Activated CD4-positive, alpha-beta memory T cell treated with anti-CD3 and anti-CD28 coated beads, Interleukin-2, amount 10 ng/mL, durations not matched to agents 7 days and 5 days (primary cell): Measurements from ENCODE around the gene PPFIA3. TPM values are rescaled to one million over a fixed set of nuclear protein-coding genes. Genes with fewer than 3 reads are reported as not detected.

ENCODE experiments used
- CTCF ChIA-PET: fragments of 350-600 bp; sonication (Branson Sonifier 250); formaldehyde crosslinking; loops from one replicate; lab custom pipeline; 2021; ENCODE audit warnings: antibody characterized with exemption, inconsistent platforms; lab: Charles Lee
- POLR2A ChIA-PET: fragments of 350-600 bp; sonication (Branson Sonifier 250); formaldehyde crosslinking; loops from one replicate; lab custom pipeline; 2021; ENCODE audit warnings: antibody characterized with exemption; lab: Charles Lee
- DNase-seq: peaks from one replicate; pipeline ENCODE4 v3.0.0-alpha.2; 2020
- H3K27ac Mint-ChIP-seq: one replicate; pipeline ENCODE4 v1.8.0; 2021; ENCODE audit warnings: mild to moderate bottlenecking, mixed read lengths
- H3K27me3 Mint-ChIP-seq: one replicate; pipeline ENCODE4 v1.8.0; 2021; ENCODE audit warnings: mixed read lengths
- H3K36me3 Mint-ChIP-seq: one replicate; pipeline ENCODE4 v1.8.0; 2021; ENCODE audit warnings: low read depth, mixed read lengths
- H3K4me1 Mint-ChIP-seq: one replicate; pipeline ENCODE4 v1.8.0; 2021; ENCODE audit warnings: mixed read lengths
- H3K4me3 Mint-ChIP-seq: one replicate; pipeline ENCODE4 v1.8.0; 2021; ENCODE audit warnings: mild to moderate bottlenecking, mixed read lengths
- H3K9me3 Mint-ChIP-seq: one replicate; pipeline ENCODE4 v1.8.0; 2021; ENCODE audit warnings: mixed read lengths
- total RNA-seq, 2 experiments: library from RNA; stranded (reverse); gene quantifications; one replicate each; pipeline ENCODE4 v1.2.3, GENCODE V29; 2021

Gene PPFIA3
- total RNA-seq, 2 experiments from 2014 or later: 2.6 TPM

DNA sequence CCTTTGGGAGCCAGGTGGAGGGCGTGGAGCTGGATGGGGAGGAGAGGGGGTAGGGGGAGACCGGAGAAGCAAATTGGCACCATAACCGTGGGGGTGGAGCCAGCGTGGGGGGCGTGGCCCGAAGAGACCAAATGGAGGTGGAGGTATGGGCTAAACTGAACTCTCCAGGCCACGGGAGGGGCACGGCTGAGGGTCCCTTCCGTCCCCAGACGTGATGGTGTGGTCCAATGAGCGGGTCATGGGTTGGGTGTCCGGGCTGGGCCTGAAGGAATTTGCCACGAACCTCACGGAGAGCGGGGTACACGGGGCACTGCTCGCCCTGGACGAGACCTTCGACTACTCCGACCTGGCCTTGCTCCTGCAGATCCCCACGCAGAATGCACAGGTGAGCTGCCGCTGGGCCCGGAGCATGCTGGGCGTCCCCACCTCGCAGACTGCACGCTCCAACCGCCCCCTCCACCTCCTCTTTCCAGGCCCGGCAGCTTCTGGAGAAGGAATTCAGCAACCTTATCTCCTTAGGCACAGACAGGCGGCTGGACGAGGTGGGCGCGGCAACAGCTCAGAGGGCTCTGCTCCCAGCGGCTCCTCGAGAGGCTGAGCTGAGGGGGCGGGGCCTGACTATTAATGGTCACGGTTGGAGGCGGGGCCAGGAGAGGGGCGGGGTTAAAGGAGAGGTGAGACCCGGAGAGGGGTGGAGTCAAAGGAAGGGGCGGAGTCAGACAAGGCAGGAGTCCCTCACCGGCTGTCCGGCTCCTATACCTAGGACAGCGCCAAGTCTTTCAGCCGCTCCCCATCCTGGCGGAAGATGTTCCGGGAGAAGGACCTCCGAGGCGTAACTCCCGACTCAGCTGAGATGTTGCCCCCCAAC, 29.7 kb downstream of the PPFIA3 start:
- H3K9me3 Mint-ChIP-seq: no peaks in the 10 kb centered on the region
- peak; percentile 86 for DNase-seq
- CTCF ChIA-PET: interaction anchor here (1.0 to 1.2 kb wide), 2 partner anchors 35 to 156 kb away, joined by 3 to 4 read pairs; partner anchors contain the start of genes GYS1, LIN7B and RUVBL2
- H3K27ac Mint-ChIP-seq: no peak overlapping the region
- H3K27me3 Mint-ChIP-seq: peaks cover 56% of the 10 kb centered on the region
- H3K36me3 Mint-ChIP-seq: no peaks in the 10 kb centered on the region
- H3K4me3 Mint-ChIP-seq: peak overlapping the region; percentile 56
- peaks cover 41% of the 10 kb centered on the region for H3K4me1 Mint-ChIP-seq
- POLR2A ChIA-PET: interaction anchor here (0.5 to 1.3 kb wide), 4 partner anchors 19 to 758 kb away, joined by 3 to 4 read pairs (median 4); partner anchors contain the start of genes KDELR1 and LIN7B

DNA sequence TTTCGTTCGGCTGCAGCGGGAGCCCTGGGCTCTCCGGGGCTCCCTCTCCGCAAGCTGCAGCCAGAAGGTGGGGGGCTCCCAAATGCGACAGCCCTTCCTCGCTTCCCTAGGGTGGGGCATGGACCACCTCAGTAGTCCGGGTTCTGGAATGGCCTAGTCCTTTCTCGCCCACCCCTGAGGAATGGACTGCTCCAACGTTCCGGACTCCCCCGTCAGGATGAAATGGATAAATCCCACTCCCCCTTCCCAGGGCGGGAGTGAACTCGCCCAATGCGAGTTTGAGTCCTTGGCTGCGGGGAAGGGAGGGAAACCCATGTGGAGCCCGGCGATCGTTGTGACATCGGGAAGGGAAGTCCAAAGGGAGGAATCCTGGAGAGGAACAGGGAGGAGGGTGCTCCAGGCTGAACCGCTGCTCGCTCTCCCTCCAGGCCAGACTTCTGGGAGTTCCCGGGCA, 30.3 kb downstream of the PPFIA3 start:
- DNase-seq: no peak
- Mint-ChIP-seq H3K36me3 (no peaks in the 10 kb centered on the region), H3K4me1 (peaks cover 41% of the 10 kb centered on the region), H3K4me3 (peak overlapping the region; percentile 70), H3K27me3 (peaks cover 62% of the 10 kb centered on the region), H3K9me3 (no peaks in the 10 kb centered on the region), H3K27ac (no peak overlapping the region)
- POLR2A ChIA-PET: interaction anchor here (0.5 to 1.3 kb wide), 3 partner anchors 21 to 759 kb away, joined by 3 to 4 read pairs (median 4); partner anchors contain the start of genes KDELR1 and LIN7B
- CTCF ChIA-PET: interaction anchor here (1.0 to 1.2 kb wide), 2 partner anchors 35 to 156 kb away, joined by 3 to 4 read pairs; partner anchors contain the start of genes GYS1, LIN7B and RUVBL2

DNA sequence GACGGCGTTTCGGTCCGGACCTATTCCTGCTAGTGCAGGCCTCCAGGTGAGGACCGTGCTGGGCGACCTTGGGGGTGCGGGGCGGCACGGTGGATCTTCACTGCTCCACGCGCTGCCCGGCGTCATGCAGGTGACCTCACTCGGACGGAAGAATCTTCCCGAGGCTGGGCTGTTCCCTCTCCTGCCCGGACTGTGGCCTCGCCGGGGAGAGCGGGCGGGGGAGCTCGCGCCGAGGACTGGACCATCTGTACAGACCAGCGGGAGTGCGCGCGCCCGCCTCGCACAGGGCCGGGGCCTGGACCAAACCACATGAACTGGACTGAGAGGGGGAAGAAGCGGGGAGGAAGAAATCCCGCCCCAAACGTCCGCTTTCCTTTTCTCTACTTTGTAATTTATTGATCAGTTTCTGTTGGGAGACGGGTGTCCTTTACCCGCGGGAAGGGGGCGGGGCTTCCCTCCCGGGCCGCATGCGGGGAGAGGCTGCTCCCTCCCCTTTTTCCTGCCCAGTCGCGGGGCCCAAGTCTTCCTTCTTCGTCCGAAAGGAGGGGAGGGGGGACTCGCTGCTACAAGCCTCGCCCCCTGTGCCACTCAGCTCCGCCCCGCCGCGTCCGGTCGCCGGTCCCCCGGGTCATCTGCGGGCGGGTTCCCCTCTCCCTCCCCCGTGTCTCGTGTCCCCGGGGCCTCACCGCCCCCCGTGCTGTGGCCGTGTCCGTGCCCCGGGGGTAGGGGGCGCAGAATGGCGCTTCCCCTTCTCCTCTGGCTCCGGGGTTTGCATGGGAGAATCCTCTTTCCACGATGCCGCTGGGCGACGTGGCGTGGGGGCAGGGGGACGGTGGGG, 31.0 kb downstream of the PPFIA3 start:
- POLR2A ChIA-PET: interaction anchor here (1.2 to 1.3 kb wide), 2 partner anchors 22 to 36 kb away, joined by 4 read pairs; partner anchors contain the start of gene LIN7B

DNA sequence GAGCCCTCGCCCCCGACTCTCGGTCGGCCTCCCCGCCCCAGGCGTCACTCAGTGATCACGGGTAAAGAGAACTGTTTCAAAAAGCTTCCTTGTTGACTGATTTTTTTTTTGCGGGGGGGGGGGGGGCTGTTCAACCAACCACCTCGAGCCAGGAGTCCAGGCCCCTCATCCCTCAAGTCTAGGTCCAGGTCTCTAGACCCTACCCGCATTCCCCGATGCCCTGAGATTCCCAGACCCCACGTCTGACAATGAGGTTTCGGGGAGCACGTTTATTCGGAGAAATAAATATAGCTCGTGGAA, 31.6 kb downstream of the PPFIA3 start:
- ChIA-PET CTCF (interaction anchor here (0.6 to 2.2 kb wide), 4 partner anchors 24 to 157 kb away, joined by 3 to 6 read pairs (median 6); partner anchors contain the start of genes GYS1 and RUVBL2), POLR2A (no interaction called here)
- no peak for DNase-seq
- Mint-ChIP-seq H3K4me3 (no peak overlapping the region), H3K9me3 (no peaks in the 10 kb centered on the region), H3K27me3 (peaks cover 66% of the 10 kb centered on the region), H3K36me3 (no peaks in the 10 kb centered on the region), H3K27ac (no peak overlapping the region), H3K4me1 (peaks cover 33% of the 10 kb centered on the region)

More for the DNA sequence above, 31.0 kb downstream of the PPFIA3 start:
- CTCF ChIA-PET: interaction anchor here (0.6 to 2.2 kb wide), 4 partner anchors 23 to 157 kb away, joined by 3 to 6 read pairs (median 6); partner anchors contain the start of genes GYS1 and RUVBL2
- peak; percentile 56 for DNase-seq
- H3K9me3 Mint-ChIP-seq: no peaks in the 10 kb centered on the region
- H3K27ac Mint-ChIP-seq: no peak overlapping the region
- peak overlapping the region; percentile 70 for H3K4me3 Mint-ChIP-seq
- H3K4me1 Mint-ChIP-seq: peaks cover 38% of the 10 kb centered on the region
- no peaks in the 10 kb centered on the region for H3K36me3 Mint-ChIP-seq
- H3K27me3 Mint-ChIP-seq: peaks cover 64% of the 10 kb centered on the region

- no peaks in the 10 kb centered on the region for H3K9me3 Mint-ChIP-seq
- H3K4me1 Mint-ChIP-seq: peaks cover 33% of the 10 kb centered on the region
- peak; percentile 33 for DNase-seq
- no peak overlapping the region for H3K4me3 Mint-ChIP-seq
- CTCF ChIA-PET: interaction anchor here (0.6 to 2.2 kb wide), 4 partner anchors 24 to 158 kb away, joined by 3 to 6 read pairs (median 6); partner anchors contain the start of genes GYS1 and RUVBL2
- H3K27ac Mint-ChIP-seq: no peak overlapping the region
- no peaks in the 10 kb centered on the region for H3K36me3 Mint-ChIP-seq
- POLR2A ChIA-PET: no interaction called here
- peaks cover 67% of the 10 kb centered on the region for H3K27me3 Mint-ChIP-seq
Measured at GRCh38 chr19:49151267-49152118, 32.1 kb downstream of the PPFIA3 start.

GRCh38 chr19:49152119-49152550, 32.8 kb downstream of the PPFIA3 start:
- ChIA-PET POLR2A (no interaction called here), CTCF (interaction anchor here (2.2 kb wide), 1 partner anchor 55 kb away, joined by 6 read pairs; no protein-coding TSS in a partner anchor)
- H3K9me3 Mint-ChIP-seq: no peaks in the 10 kb centered on the region
- no peak for DNase-seq
- no peak overlapping the region for H3K4me3 Mint-ChIP-seq
- H3K36me3 Mint-ChIP-seq: no peaks in the 10 kb centered on the region
- H3K27me3 Mint-ChIP-seq: peaks cover 64% of the 10 kb centered on the region
- peaks cover 33% of the 10 kb centered on the region for H3K4me1 Mint-ChIP-seq
- H3K27ac Mint-ChIP-seq: no peak overlapping the region

GRCh38 chr19:49153167-49153809, 33.9 kb downstream of the PPFIA3 start:
- CTCF ChIA-PET: interaction anchor here (0.6 kb wide), 1 partner anchor 22 kb away, joined by 5 read pairs; no protein-coding TSS in a partner anchor
- Mint-ChIP-seq H3K4me3 (no peak overlapping the region), H3K9me3 (no peaks in the 10 kb centered on the region), H3K4me1 (peaks cover 36% of the 10 kb centered on the region), H3K27me3 (peaks cover 63% of the 10 kb centered on the region), H3K36me3 (no peaks in the 10 kb centered on the region), H3K27ac (no peak overlapping the region)
- DNase-seq: no peak
- POLR2A ChIA-PET: no interaction called here

DNA sequence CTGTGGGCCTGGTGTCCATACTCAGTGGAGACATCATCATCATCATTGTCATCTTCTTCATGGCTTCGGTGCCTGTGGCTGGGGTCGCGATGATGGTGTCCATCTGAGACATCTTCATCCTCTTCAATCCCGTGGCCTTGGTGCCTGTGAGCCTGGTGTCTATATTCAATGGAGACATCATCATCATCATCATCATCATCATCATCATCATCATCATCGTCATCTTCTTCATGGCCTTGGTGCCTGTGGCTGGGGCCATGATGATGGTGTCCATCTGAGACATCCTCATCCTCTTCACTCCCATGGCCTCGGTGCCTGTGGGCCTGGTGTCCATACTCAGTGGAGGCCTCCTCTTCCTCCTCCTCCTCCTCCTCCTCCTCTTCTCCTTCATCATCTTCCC, 34.9 kb downstream of the PPFIA3 start:
- H3K27ac Mint-ChIP-seq: no peak overlapping the region
- H3K36me3 Mint-ChIP-seq: no peaks in the 10 kb centered on the region
- H3K4me1 Mint-ChIP-seq: peaks cover 31% of the 10 kb centered on the region
- CTCF ChIA-PET: no interaction called here
- POLR2A ChIA-PET: no interaction called here
- DNase-seq: no peak
- H3K27me3 Mint-ChIP-seq: peaks cover 59% of the 10 kb centered on the region
- H3K4me3 Mint-ChIP-seq: no peak overlapping the region
- H3K9me3 Mint-ChIP-seq: no peaks in the 10 kb centered on the region

DNA sequence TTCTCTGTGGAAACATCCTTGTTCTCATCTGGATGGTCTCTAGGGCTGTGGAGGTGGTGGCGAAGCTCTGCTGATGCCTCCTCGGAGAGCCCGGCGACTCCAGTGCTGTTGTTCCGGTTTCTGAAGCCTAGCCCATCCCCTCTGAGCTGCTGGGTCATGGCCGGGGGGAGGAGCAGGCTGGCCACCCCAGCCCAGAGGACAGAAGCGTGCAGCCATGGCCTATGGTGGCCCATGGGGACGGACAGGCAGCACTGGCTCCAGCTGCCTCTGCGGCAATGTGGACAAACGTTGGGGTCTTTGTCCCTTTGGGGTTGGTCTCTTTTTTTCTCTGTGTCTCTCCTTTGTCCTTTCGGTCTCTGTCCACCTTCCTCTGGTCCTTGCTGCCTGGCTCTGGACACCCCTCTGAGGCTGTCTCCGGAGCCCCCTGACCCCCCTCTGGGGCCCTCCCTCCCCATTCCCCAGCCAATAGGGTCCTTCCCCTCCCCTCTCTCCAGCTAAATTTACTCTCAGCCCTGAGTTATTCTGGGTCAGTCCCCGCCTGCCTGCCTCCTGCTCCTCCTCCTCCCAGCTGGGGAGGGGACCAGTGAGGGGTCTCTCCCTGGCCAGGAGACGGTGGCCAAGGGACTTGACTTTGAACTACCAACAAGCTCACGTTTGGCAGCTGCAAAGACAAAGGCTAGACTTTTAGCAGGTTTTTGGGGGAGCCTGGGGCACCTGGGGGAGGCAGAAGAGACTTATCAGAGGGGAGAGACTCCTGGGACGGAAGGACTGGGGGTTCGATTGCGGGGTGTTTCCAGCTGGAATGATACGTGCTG, 35.9 kb downstream of the PPFIA3 start, which contains the start of gene HRC:
HRC (minus strand) TSS at position 392 of the 815 bp plus-strand sequence; CDS start at position 233, 159 bp downstream.
- Mint-ChIP-seq H3K4me1 (peaks cover 23% of the 10 kb centered on the region), H3K27ac (no peak within 1 kb of the TSS), H3K27me3 (peaks cover 56% of the 10 kb centered on the region), H3K4me3 (no peak within 1 kb of the TSS), H3K36me3 (no peaks in the 10 kb centered on the region), H3K9me3 (no peaks in the 10 kb centered on the region)
- ChIA-PET POLR2A (no interaction called here), CTCF (no interaction called here)
- no peak for DNase-seq

GRCh38 chr19:49155820-49156346, 36.5 kb downstream of the PPFIA3 start:
- ChIA-PET POLR2A (no interaction called here), CTCF (no interaction called here)
- H3K4me3 Mint-ChIP-seq: no peak overlapping the region
- H3K27ac Mint-ChIP-seq: no peak overlapping the region
- no peak for DNase-seq
- no peaks in the 10 kb centered on the region for H3K36me3 Mint-ChIP-seq
- no peaks in the 10 kb centered on the region for H3K9me3 Mint-ChIP-seq
- H3K27me3 Mint-ChIP-seq: peaks cover 60% of the 10 kb centered on the region
- H3K4me1 Mint-ChIP-seq: peaks cover 21% of the 10 kb centered on the region
